AG04449 (cell line): ENCODE results near the gene PSMB9.
"Not testable (repeated sequence)": the region's sequence is repeated elsewhere in the genome, so short reads cannot be mapped to it uniquely, and the experiment has no call there.

Experiments
- CTCF ChIA-PET: fragments of 350-600 bp; formaldehyde crosslinking; extraction: SDS; loops from one replicate; lab custom pipeline; 2021; ENCODE audit warnings: antibody characterized with exemption; lab: Yijun Ruan, JAX
- POLR2A ChIA-PET: fragments of 400-600, 350-600 bp; formaldehyde crosslinking; extraction: SDS; loops from one replicate; lab custom pipeline; 2020; ENCODE audit warnings: antibody characterized with exemption, inconsistent platforms; lab: Yijun Ruan, JAX
- DNase-seq: peaks from one replicate; pipeline ENCODE4 v3.0.0-alpha.2; 2010; ENCODE audit warnings: low read depth, low spot score
- H3K4me3 ChIP-seq: 2 replicates; pipeline ENCODE4 v1.5.1; 2011; ENCODE audit warnings: low read depth, mild to moderate bottlenecking, control low read depth, low read length
- TF ChIP-seq, protein P1 (sequence below): IDR thresholded peaks from one replicate; pipeline ENCODE4 v1.5.1; 2011; ENCODE audit warnings: mild to moderate bottlenecking, moderate library complexity, low read length, control low read depth, inconsistent platforms; ENCODE audit not compliant: insufficient read depth; ENCODE audit errors: missing control alignments

PSMB9 gene

DNA sequence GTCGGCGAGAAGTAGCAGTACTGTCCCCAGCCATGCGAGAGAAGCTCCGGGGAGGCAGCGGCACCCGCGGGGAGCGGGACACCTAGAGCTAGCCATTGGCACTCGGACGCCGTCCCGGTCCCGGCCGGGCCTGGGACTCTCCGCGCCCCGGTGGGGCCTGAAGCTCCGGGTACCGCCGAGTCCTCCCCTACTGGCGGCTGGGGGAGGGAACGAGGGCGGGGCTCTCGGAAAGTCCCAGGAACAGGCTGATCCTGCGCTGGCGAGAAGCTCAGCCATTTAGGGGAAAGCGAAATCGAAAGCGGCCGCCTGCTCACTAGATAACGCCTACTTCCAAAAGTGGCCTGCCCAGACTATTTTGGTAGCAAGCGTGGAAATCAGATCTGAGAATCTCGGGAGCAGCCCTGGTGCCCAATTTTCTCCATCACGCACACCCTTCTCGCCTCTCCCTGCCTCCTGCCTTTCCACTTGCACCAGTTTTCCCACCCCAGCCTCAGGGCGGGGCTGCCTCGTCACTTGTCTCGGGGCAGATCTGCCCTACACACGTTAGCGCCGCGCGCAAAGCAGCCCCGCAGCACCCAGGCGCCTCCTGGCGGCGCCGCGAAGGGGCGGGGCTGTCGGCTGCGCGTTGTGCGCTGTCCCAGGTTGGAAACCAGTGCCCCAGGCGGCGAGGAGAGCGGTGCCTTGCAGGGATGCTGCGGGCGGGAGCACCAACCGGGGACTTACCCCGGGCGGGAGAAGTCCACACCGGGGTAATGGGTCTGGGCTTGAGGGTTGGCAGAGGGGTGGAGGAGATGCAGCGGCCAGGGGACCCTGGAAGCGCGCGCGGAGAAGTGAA, at the start of gene PSMB9, which contains the start of gene TAP1:
Gene PSMB9 (plus strand): TSS at position 652 of the 835 bp plus-strand sequence. CDS start 38 bp downstream, at position 690.
Gene TAP1 (minus strand): TSS at position 164 of the 835 bp plus-strand sequence. CDS start 68 bp downstream, at position 96.
- POLR2A ChIA-PET, result interaction anchor here (0.7 to 2.2 kb wide), 6 partner anchors 9 to 118 kb away, joined by 3 to 22 read pairs (median 4); partner anchors contain the start of genes BRD2 and TAP2
- TF ChIP-seq, protein P1, sequence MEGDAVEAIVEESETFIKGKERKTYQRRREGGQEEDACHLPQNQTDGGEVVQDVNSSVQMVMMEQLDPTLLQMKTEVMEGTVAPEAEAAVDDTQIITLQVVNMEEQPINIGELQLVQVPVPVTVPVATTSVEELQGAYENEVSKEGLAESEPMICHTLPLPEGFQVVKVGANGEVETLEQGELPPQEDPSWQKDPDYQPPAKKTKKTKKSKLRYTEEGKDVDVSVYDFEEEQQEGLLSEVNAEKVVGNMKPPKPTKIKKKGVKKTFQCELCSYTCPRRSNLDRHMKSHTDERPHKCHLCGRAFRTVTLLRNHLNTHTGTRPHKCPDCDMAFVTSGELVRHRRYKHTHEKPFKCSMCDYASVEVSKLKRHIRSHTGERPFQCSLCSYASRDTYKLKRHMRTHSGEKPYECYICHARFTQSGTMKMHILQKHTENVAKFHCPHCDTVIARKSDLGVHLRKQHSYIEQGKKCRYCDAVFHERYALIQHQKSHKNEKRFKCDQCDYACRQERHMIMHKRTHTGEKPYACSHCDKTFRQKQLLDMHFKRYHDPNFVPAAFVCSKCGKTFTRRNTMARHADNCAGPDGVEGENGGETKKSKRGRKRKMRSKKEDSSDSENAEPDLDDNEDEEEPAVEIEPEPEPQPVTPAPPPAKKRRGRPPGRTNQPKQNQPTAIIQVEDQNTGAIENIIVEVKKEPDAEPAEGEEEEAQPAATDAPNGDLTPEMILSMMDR, result peak; percentile 87
- peak within 1 kb of the TSS; percentile 89 for H3K4me3 ChIP-seq
- CTCF ChIA-PET, result interaction anchor here (0.9 to 9.6 kb wide), 12 partner anchors 12 to 440 kb away, joined by 3 to 313 read pairs (median 6); partner anchors contain the start of genes PSMB8 and TAP2
- peak; percentile 51 for DNase-seq

DNA sequence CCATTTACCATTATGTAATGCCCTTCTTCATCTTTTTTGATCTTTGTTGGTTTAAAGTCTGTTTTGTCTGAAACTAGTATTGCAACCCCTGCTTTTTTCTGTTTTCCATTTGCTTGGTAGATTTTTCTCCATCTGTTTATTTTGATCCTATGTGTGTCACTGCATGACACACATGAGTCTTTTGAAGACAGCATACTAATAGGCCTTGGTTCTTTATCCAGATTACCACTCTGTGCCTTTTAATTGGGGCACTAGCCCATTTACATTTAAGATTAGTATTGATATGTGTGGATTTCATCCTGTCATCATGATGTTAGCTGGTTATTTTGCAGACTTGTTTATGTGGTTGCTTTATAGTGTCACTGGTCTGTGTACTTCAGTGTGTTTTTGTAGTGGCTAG, 48.6 kb upstream of the PSMB9 start:
- H3K4me3 ChIP-seq, POLR2A ChIA-PET, DNase-seq: not testable (repeated sequence)
- CTCF ChIA-PET, result interaction anchor here (0.8 to 1.9 kb wide), 2 partner anchors 10 to 392 kb away, joined by 3 to 7 read pairs; no protein-coding TSS in a partner anchor

DNA sequence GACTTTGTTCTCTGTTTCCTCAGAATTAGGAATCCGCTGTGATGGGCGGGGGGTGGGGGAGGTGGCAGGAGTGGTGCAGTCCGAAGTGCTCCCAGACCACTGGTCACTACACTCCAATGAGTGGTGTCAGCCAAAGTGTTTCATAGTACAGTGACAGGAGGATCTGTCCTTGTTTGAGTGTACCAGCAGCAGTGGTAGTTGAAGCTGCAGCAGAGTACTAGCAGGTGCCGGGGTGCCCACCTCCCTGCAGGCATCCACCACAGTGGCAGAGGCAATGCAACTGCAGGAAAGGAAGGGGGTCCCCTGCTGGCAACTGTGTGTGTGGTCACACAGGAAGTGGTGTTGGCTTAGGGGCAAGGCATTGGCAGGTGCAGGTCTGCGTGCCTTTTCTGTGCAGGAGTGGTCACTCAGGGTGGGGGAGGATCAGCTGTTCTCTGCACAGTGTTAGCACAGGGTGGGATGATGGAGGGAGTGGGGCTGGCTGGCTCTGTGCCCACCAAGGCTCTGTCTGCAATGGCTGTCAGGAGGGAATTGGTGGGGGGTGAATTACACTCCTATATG, 46.9 kb upstream of the PSMB9 start:
- CTCF ChIA-PET, result interaction anchor here (1.0 to 3.4 kb wide), 3 partner anchors 10 to 394 kb away, joined by 3 to 16 read pairs (median 11); no protein-coding TSS in a partner anchor
- no peak for DNase-seq
- TF ChIP-seq, protein P1, result no peak
- POLR2A ChIA-PET, result no interaction called here
- no peak overlapping the region for H3K4me3 ChIP-seq

DNA sequence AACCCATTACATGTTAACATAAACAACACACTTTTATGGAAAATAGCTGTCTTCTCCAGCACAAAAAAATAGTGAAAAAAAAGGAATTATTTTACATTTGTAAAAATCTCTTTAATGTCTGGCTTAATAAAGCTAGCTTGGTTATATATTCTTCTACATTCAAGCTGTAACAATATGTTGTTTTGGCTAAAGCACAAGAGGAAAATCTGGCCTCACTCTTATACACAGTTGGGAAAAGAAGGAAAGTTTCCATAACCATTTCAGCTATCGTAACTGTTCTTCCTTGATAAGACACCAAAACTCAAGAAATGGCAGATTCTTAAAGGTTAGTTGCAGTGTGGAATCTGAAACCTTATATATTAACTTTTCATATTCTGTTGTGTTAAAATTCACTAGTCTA, 44.8 kb upstream of the PSMB9 start:
- POLR2A ChIA-PET, result no interaction called here
- no peak overlapping the region for H3K4me3 ChIP-seq
- CTCF ChIA-PET, result interaction anchor here (1.5 to 3.4 kb wide), 4 partner anchors 12 to 59 kb away, joined by 6 to 16 read pairs (median 8); partner anchors contain the start of gene TAP2
- TF ChIP-seq, protein P1, result no peak
- DNase-seq, result no peak

DNA sequence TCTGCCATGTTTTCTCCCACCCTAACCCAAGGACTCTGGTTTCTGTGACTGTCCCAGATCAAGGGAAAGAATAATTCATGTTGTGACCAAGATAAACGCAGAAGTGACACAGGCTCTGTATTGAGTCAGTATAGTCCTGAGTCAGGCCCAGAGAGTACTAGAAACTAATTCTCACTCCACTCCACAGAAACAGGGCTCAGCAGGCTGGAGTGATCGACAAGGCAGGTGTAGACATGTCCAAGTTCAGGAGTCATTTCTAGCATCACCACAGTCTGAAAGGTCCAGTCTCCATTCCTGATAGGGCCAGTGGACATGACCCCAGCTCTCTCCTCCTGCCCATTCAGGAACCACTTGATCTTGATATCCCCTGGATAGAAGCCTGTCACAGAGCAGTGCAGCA, 39.8 kb upstream of the PSMB9 start:
- no peak for DNase-seq
- ChIA-PET CTCF (interaction anchor here (0.6 to 2.6 kb wide), 4 partner anchors 17 to 55 kb away, joined by 3 to 13 read pairs (median 4); partner anchors contain the start of gene TAP2), POLR2A (no interaction called here)
- TF ChIP-seq, protein P1, result no peak
- H3K4me3 ChIP-seq, result no peak overlapping the region

DNA sequence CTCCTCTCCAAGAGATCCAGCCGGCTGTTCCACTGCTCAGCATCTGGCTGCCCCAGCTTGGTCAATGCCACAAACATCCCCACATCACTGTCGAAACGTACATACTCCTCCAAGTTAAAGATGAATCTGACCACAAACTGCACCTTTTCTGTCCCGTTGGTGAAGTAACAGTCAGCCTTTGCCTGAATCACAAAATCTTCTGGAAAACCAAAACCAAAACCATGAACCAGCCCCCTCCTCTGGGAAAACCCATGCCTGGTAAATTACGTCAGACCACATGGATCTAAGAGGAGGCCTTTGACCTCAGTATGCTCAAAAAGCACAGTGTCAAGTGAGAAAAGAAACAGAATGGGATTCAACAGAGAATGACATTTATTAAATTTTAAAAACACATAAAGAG, 38.9 kb upstream of the PSMB9 start:
- CTCF ChIA-PET, result interaction anchor here (1.5 kb wide), 1 partner anchor 24 kb away, joined by 5 read pairs; the partner anchor contains the start of gene TAP2
- POLR2A ChIA-PET, result no interaction called here
- TF ChIP-seq, protein P1, result no peak
- no peak for DNase-seq
- no peak overlapping the region for H3K4me3 ChIP-seq
